Upper lobe of right lung (tissue), 1 donor: ENCODE results near the gene XPNPEP2. TPM values are rescaled to one million over a fixed set of nuclear protein-coding genes. Genes with fewer than 3 reads are reported as not detected.
A peak's percentile ranks its signal among the peaks of the same experiment; 100 is the strongest.

Experiments
- ATAC-seq: fragments of 200-7000 bp; cut with Tn5 transposase; one replicate; pipeline ENCODE4 v1.9.1; 2020; ENCODE audit warnings: mild to moderate bottlenecking, moderate library complexity
- DNase-seq: peaks from one replicate; pipeline ENCODE4 v3.0.0-alpha.2; 2020
- H3K27ac ChIP-seq: fragments of 200-600 bp; one replicate; pipeline ENCODE4 v1.8.0; 2022
- H3K27me3 ChIP-seq: fragments of 200-600 bp; one replicate; pipeline ENCODE4 v1.8.0; 2022; ENCODE audit warnings: mild to moderate bottlenecking
- H3K36me3 ChIP-seq: fragments of 200-600 bp; one replicate; pipeline ENCODE4 v1.8.0; 2022
- H3K4me1 ChIP-seq: fragments of 200-600 bp; one replicate; pipeline ENCODE4 v1.8.0; 2022
- H3K4me3 ChIP-seq: fragments of 200-600 bp; one replicate; pipeline ENCODE4 v1.8.0; 2022; ENCODE audit warnings: mild to moderate bottlenecking
- H3K9me3 ChIP-seq: fragments of 200-600 bp; one replicate; pipeline ENCODE4 v1.8.0; 2022
- intact Hi-C: fragments of 100-400 bp; cut with DNase I; formaldehyde crosslinking; loops from one replicate; pipeline ENCODE4 v1.11.0; 2022
- total RNA-seq: library from RNA; stranded (reverse); fragmentation: NEBNext Ultra II Directional; extraction: Animal tissue kit (Norgen Biotek cat#: 25700); gene quantifications from one replicate; pipeline ENCODE4 v1.2.1, GENCODE V29; 2021
- TF ChIP-seq, protein P1 (sequence below): fragments of 200-600 bp; IDR thresholded peaks from one replicate; pipeline ENCODE4 v1.8.0; 2022; ENCODE audit warnings: antibody characterized with exemption
- donor health status: DM: no; HTN: yes; CAD: no; lungs with severe emphysema.

The XPNPEP2 gene
- total RNA-seq, 1 donor from 2014 or later, result 0.93 TPM

GRCh38 chrX:129724754-129725153 is 14.0 kb upstream of the XPNPEP2 start:
- no peaks in the 10 kb centered on the region for H3K4me1 ChIP-seq
- H3K36me3 ChIP-seq, result no peaks in the 10 kb centered on the region
- H3K27ac ChIP-seq, result no peak overlapping the region
- no peak for ATAC-seq
- no peak for DNase-seq
- no peaks in the 10 kb centered on the region for H3K27me3 ChIP-seq
- TF ChIP-seq, protein P1, sequence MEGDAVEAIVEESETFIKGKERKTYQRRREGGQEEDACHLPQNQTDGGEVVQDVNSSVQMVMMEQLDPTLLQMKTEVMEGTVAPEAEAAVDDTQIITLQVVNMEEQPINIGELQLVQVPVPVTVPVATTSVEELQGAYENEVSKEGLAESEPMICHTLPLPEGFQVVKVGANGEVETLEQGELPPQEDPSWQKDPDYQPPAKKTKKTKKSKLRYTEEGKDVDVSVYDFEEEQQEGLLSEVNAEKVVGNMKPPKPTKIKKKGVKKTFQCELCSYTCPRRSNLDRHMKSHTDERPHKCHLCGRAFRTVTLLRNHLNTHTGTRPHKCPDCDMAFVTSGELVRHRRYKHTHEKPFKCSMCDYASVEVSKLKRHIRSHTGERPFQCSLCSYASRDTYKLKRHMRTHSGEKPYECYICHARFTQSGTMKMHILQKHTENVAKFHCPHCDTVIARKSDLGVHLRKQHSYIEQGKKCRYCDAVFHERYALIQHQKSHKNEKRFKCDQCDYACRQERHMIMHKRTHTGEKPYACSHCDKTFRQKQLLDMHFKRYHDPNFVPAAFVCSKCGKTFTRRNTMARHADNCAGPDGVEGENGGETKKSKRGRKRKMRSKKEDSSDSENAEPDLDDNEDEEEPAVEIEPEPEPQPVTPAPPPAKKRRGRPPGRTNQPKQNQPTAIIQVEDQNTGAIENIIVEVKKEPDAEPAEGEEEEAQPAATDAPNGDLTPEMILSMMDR, result no peak
- H3K4me3 ChIP-seq, result no peak overlapping the region
- no peaks in the 10 kb centered on the region for H3K9me3 ChIP-seq
- intact Hi-C loops, result loop anchor here (10.0 kb wide), 1 partner anchor 120 kb away; no protein-coding TSS in a partner anchor

GRCh38 chrX:129726307-129727111 is 12.3 kb upstream of the XPNPEP2 start:
- ATAC-seq (peak; percentile 88), DNase-seq (peak; percentile 66)
- Histone ChIP-seq H3K4me1 (no peaks in the 10 kb centered on the region), H3K9me3 (no peaks in the 10 kb centered on the region), H3K27me3 (no peaks in the 10 kb centered on the region), H3K27ac (no peak overlapping the region), H3K36me3 (no peaks in the 10 kb centered on the region), H3K4me3 (no peak overlapping the region)
- intact Hi-C loops, result loop anchor here (10.0 kb wide), 1 partner anchor 122 kb away; no protein-coding TSS in a partner anchor
- TF ChIP-seq, protein P1, result peak; percentile 59

DNA sequence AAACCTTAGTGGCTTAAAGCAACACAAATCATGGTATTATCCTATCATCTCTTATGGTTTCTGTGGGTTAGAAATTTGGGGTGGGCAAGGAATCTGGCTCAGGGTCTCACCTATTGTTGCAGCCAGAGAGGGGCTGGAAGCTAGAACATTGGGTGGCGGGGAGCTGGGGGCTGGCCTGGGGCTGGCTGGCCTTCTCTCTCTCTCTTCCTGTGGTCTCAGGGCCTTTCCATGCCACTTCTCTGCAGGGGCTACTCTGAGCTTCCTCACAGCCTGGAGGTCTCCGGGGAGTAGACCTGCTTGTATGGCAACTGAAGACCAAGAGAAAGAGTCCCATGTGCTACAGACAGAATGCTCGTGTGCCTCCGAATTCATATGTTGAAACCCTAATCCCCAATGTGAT is 10.7 kb upstream of the XPNPEP2 start:
- no peak overlapping the region for H3K4me3 ChIP-seq
- no peaks in the 10 kb centered on the region for H3K27me3 ChIP-seq
- H3K27ac ChIP-seq, result no peak overlapping the region
- H3K36me3 ChIP-seq, result no peaks in the 10 kb centered on the region
- ATAC-seq, result no peak
- H3K4me1 ChIP-seq, result no peaks in the 10 kb centered on the region
- TF ChIP-seq, protein P1, result no peak
- no peak for DNase-seq
- intact Hi-C loops, result loop anchor here (10.0 kb wide), 1 partner anchor 123 kb away; no protein-coding TSS in a partner anchor
- no peaks in the 10 kb centered on the region for H3K9me3 ChIP-seq

GRCh38 chrX:129731228-129731627 is 7.6 kb upstream of the XPNPEP2 start:
- no peak overlapping the region for H3K27ac ChIP-seq
- H3K4me1 ChIP-seq, result no peaks in the 10 kb centered on the region
- H3K9me3 ChIP-seq, result no peaks in the 10 kb centered on the region
- intact Hi-C loops, result no loop called here
- no peaks in the 10 kb centered on the region for H3K27me3 ChIP-seq
- DNase-seq, result no peak
- TF ChIP-seq, protein P1, result no peak
- H3K4me3 ChIP-seq, result no peak overlapping the region
- ATAC-seq, result peak; percentile 63
- H3K36me3 ChIP-seq, result no peaks in the 10 kb centered on the region

DNA sequence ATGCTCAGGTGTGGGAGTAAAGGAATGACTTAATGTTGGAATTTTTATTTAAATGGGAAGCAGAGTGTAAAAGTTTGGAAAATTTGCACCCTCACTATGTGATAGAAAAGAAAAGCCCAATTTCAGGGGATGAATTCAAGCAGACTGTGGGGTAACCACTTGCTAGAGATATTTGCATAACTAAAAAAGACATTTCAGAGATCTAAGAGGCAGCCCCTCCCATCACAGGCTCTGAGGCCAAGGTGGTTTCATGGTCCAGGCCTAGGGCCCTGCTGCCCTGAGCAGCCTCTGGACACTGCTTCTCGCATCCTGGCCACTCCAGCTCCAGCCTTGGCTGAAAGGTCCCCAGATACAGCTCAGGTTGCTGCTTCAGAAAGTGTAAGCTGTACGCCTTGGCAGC is 5.9 kb upstream of the XPNPEP2 start:
- H3K36me3 ChIP-seq, result no peaks in the 10 kb centered on the region
- H3K4me3 ChIP-seq, result no peak overlapping the region
- TF ChIP-seq, protein P1, result no peak
- intact Hi-C loops, result no loop called here
- DNase-seq, result no peak
- no peaks in the 10 kb centered on the region for H3K4me1 ChIP-seq
- H3K27ac ChIP-seq, result no peak overlapping the region
- H3K9me3 ChIP-seq, result no peaks in the 10 kb centered on the region
- ATAC-seq, result no peak
- H3K27me3 ChIP-seq, result no peaks in the 10 kb centered on the region
